ENCODE measurements around the gene CEBPE.

CEBPE gene

GRCh38 chr14:23101986-23102625 is 16.9 kb downstream of the CEBPE start:
- no peak for DNase-seq

GRCh38 chr14:23101213-23101970 is 17.7 kb downstream of the CEBPE start:
- DNase-seq = no peak

- DNase-seq = no peak
These were observed 19.7 kb downstream of the CEBPE start for GRCh38 chr14:23099212-23099861.

- no peak for DNase-seq
These were observed 21.3 kb downstream of the CEBPE start for GRCh38 chr14:23097786-23098185.

- DNase-seq = peak; percentile 100
These were observed 23.6 kb downstream of the CEBPE start, which contains the start of gene C14orf119 for GRCh38 chr14:23095196-23096108. Gene C14orf119 (plus strand): TSS chr14:23095505. CDS start chr14:23097659, 2,154 bp downstream.

- DNase-seq = peak in 1 of 2 donors; percentile 85
These were observed 24.3 kb downstream of the CEBPE start, which contains the start of gene ACIN1 for GRCh38 chr14:23094666-23095195. Gene ACIN1 (minus strand): TSS chr14:23095136. CDS start chr14:23095112, 24 bp downstream.

- peak in 1 of 2 donors; percentile 86 for DNase-seq
These were observed 24.9 kb downstream of the CEBPE start for GRCh38 chr14:23093991-23094665.

GRCh38 chr14:23093526-23093925 is 25.5 kb downstream of the CEBPE start:
- no peak for DNase-seq

GRCh38 chr14:23093104-23093503 is 26.0 kb downstream of the CEBPE start:
- no peak for DNase-seq

- DNase-seq = no peak
These were observed 27.5 kb downstream of the CEBPE start for GRCh38 chr14:23091294-23092225.

- no peak for DNase-seq
These were observed 28.8 kb downstream of the CEBPE start for GRCh38 chr14:23090254-23090636.

- DNase-seq = no peak
These were observed 29.4 kb downstream of the CEBPE start for GRCh38 chr14:23089498-23090253.

GRCh38 chr14:23086565-23086964 is 32.5 kb downstream of the CEBPE start:
- DNase-seq = no peak

GRCh38 chr14:23085458-23085857 is 33.6 kb downstream of the CEBPE start:
- no peak for DNase-seq

- DNase-seq = no peak
These were observed 38.6 kb downstream of the CEBPE start for GRCh38 chr14:23080474-23080873.

- DNase-seq = no peak
These were observed 39.3 kb downstream of the CEBPE start for GRCh38 chr14:23079716-23080115.

- peak in 1 of 2 donors; percentile 69 for DNase-seq
These were observed 40.4 kb downstream of the CEBPE start for GRCh38 chr14:23078692-23079116.

- DNase-seq = no peak
These were observed 41.1 kb downstream of the CEBPE start for GRCh38 chr14:23077962-23078361.

GRCh38 chr14:23076785-23077408 is 42.2 kb downstream of the CEBPE start:
- peak in 1 of 2 donors; percentile 58 for DNase-seq

All from CD4-positive, alpha-beta T cell treated with Interleukin-4 for 1 hour (primary cell).